ENCODE measurements around the gene USP11.

Gene USP11

GRCh38 chrX:47231167-47231566, 1.6 kb upstream of the USP11 start:
- Mint-ChIP-seq H3K36me3 (ENCODE audit: low read depth) (peaks cover 39% of the 10 kb centered on the region), H3K4me3 (peak overlapping the region; percentile 66 to 72 (median 68)), H3K27me3 (ENCODE audit: low read depth) (no peaks in the 10 kb centered on the region), H3K27ac (peak overlapping the region; percentile 91 to 99 (median 98)), H3K4me1 (peaks cover 16% of the 10 kb centered on the region), H3K9me3 (no peaks in the 10 kb centered on the region)
- no peak for TF ChIP-seq CTCF (IDR thresholded peaks at IDR 0.05; ENCODE audit: unreplicated experiment in 3 of 3)

GRCh38 chrX:47232197-47232802, 509 bp upstream of the USP11 start:
- Mint-ChIP-seq H3K27me3 (ENCODE audit: low read depth) (no peaks in the 10 kb centered on the region), H3K4me1 (peaks cover 25% of the 10 kb centered on the region)
- TF ChIP-seq CTCF (IDR thresholded peaks at IDR 0.05; ENCODE audit: unreplicated experiment in 3 of 3): no peak

GRCh38 chrX:47233333-47234113, 714 bp downstream of the USP11 start:
- no peaks in the 10 kb centered on the region for H3K27me3 Mint-ChIP-seq (ENCODE audit: low read depth)
- no peak for TF ChIP-seq CTCF (IDR thresholded peaks at IDR 0.05; ENCODE audit: unreplicated experiment in 3 of 3)
- H3K36me3 Mint-ChIP-seq (ENCODE audit: low read depth): peaks cover 22% of the 10 kb centered on the region
- H3K9me3 Mint-ChIP-seq: no peaks in the 10 kb centered on the region
- H3K4me3 Mint-ChIP-seq: peak overlapping the region; percentile 91 to 93 (median 92)
- peak overlapping the region; percentile 91 to 99 (median 98) for H3K27ac Mint-ChIP-seq
- H3K4me1 Mint-ChIP-seq: peaks cover 30% of the 10 kb centered on the region

More at GRCh38 chrX:47232197-47232802, 509 bp upstream of the USP11 start:
- no peaks in the 10 kb centered on the region for H3K9me3 Mint-ChIP-seq
- peak overlapping the region; percentile 91 to 93 (median 92) for H3K4me3 Mint-ChIP-seq
- peaks cover 30% of the 10 kb centered on the region for H3K36me3 Mint-ChIP-seq (ENCODE audit: low read depth)
- H3K27ac Mint-ChIP-seq: peak overlapping the region; percentile 91 to 99 (median 98)

- no peak for TF ChIP-seq CTCF (IDR thresholded peaks at IDR 0.05; ENCODE audit: unreplicated experiment in 3 of 3)
- H3K27ac Mint-ChIP-seq: peak overlapping the region; percentile 91 to 99 (median 98)
- H3K4me1 Mint-ChIP-seq: peaks cover 33% of the 10 kb centered on the region
- H3K36me3 Mint-ChIP-seq (ENCODE audit: low read depth): peaks cover 21% of the 10 kb centered on the region
- H3K4me3 Mint-ChIP-seq: peak overlapping the region; percentile 91 to 93 (median 92)
- no peaks in the 10 kb centered on the region for H3K27me3 Mint-ChIP-seq (ENCODE audit: low read depth)
- H3K9me3 Mint-ChIP-seq: no peaks in the 10 kb centered on the region
Measured at GRCh38 chrX:47234583-47234982, 1.8 kb downstream of the USP11 start.

- Mint-ChIP-seq H3K36me3 (ENCODE audit: low read depth) (peaks cover 25% of the 10 kb centered on the region), H3K9me3 (no peaks in the 10 kb centered on the region), H3K4me1 (peaks cover 35% of the 10 kb centered on the region), H3K27me3 (ENCODE audit: low read depth) (no peaks in the 10 kb centered on the region), H3K4me3 (peak overlapping the region; percentile 73 to 80 (median 77)), H3K27ac (peak overlapping the region; percentile 75 to 99 (median 91))
- TF ChIP-seq CTCF (IDR thresholded peaks at IDR 0.05; ENCODE audit: unreplicated experiment in 3 of 3): no peak
Measured at GRCh38 chrX:47235691-47236103, 2.9 kb downstream of the USP11 start.
